B cell (primary cell): ENCODE measurements around the gene MRTFB. TPM values are rescaled to one million over a fixed set of nuclear protein-coding genes. Genes with fewer than 3 reads are reported as not detected.
"Not testable (repeated sequence)": the region's sequence is repeated elsewhere in the genome, so short reads cannot be mapped to it uniquely, and the experiment has no call there.

ENCODE experiments used
- ATAC-seq: fragments of 200-7000 bp; cut with Tn5 transposase; one replicate; pipeline ENCODE4 v1.10.0; 2021; ENCODE audit warnings: low read depth, mild to moderate bottlenecking, moderate number of reproducible peaks, moderate library complexity
- CTCF ChIA-PET: fragments of 350-600 bp; sonication (Branson Sonifier 250); formaldehyde crosslinking; loops from one replicate; lab custom pipeline; 2021; ENCODE audit warnings: antibody characterized with exemption, inconsistent platforms; lab: Charles Lee
- POLR2A ChIA-PET: fragments of 350-600 bp; sonication (Branson Sonifier 250); formaldehyde crosslinking; loops from one replicate; lab custom pipeline; 2021; ENCODE audit warnings: antibody characterized with exemption; lab: Charles Lee
- DNase-seq: peaks from one replicate; pipeline ENCODE4 v3.0.0; 2013
- H2AFZ ChIP-seq: 2 replicates; pipeline ENCODE4 v1.6.1; 2012; ENCODE audit warnings: mild to moderate bottlenecking, low read depth, low read length; ENCODE audit not compliant: insufficient read depth, poor library complexity, severe bottlenecking
- H3K27ac ChIP-seq, 2 donors: 1 replicate in 1 of 2; 2 replicates in 1 of 2; pipeline ENCODE4 v1.5.1; 2012 to 2013; ENCODE audit warnings: low read length in 2 of 2, mild to moderate bottlenecking in 2 of 2, moderate library complexity in 1 of 2
- H3K27me3 ChIP-seq, 4 experiments: fragments of 200-600 bp in 1 of 4; sonication (generic) in 1 of 4; replicated peaks in 1 of 4; 1 replicate in 2 of 4; 2 replicates in 2 of 4; pipeline versions ENCODE4 v1.6.1 to v1.7.0; 2013 to 2016; ENCODE audit warnings: low read length in 3 of 4, mild to moderate bottlenecking in 2 of 4, mixed read lengths in 1 of 4, moderate library complexity in 1 of 4; ENCODE audit not compliant: insufficient read depth in 4 of 4, control insufficient read depth in 3 of 4; ENCODE audit errors: control extremely low read depth in 1 of 4
- H3K36me3 ChIP-seq, 2 experiments: replicated peaks in 1 of 2; 1 replicate in 1 of 2; 2 replicates in 1 of 2; pipeline versions ENCODE4 v1.6.1 to v1.7.1; 2013; ENCODE audit warnings: low read length in 1 of 2; ENCODE audit not compliant: insufficient read depth in 2 of 2, control insufficient read depth in 1 of 2; ENCODE audit errors: control extremely low read depth in 1 of 2, extremely low read depth in 1 of 2
- H3K4me1 ChIP-seq, 2 donors: fragments of 200-600 bp in 1 of 2; sonication (generic) in 1 of 2; 1 replicate in 1 of 2; 2 replicates in 1 of 2; pipeline versions ENCODE4 v1.5.1 to v1.6.1; 2013 to 2017; ENCODE audit warnings: low read length in 2 of 2; ENCODE audit not compliant: control insufficient read depth in 2 of 2, insufficient read depth in 2 of 2
- H3K4me2 ChIP-seq: replicated peaks from 2 replicates; pipeline ENCODE3; 2012; ENCODE audit warnings: mild to moderate bottlenecking, low read depth, low read length; ENCODE audit not compliant: poor library complexity, severe bottlenecking
- H3K4me3 ChIP-seq, 5 experiments: fragments of 200-600 bp in 1 of 5; sonication (generic) in 1 of 5; 1 replicate in 3 of 5; 2 replicates in 2 of 5; pipeline versions ENCODE4 v1.5.1 to v1.7.0; 2011 to 2016; ENCODE audit warnings: low read length in 4 of 5, mild to moderate bottlenecking in 4 of 5, low read depth in 2 of 5, control low read depth in 1 of 5, moderate library complexity in 1 of 5; ENCODE audit not compliant: insufficient read depth in 1 of 5; ENCODE audit errors: control extremely low read depth in 1 of 5, extremely low read depth in 1 of 5
- H3K79me2 ChIP-seq: fragments of 200-600 bp; sonication (generic); one replicate; pipeline ENCODE4 v1.6.0; 2016; ENCODE audit warnings: low read length; ENCODE audit not compliant: control insufficient read depth, insufficient read depth
- H3K9ac ChIP-seq: fragments of 200-600 bp; sonication (generic); 2 replicates; pipeline ENCODE4 v1.6.1; 2017; ENCODE audit warnings: mild to moderate bottlenecking, low read length, moderate library complexity
- H3K9me3 ChIP-seq, 3 donors: one replicate each; pipeline versions ENCODE4 v1.6.1 to v1.7.1; 2013; ENCODE audit warnings: low read length in 2 of 3; ENCODE audit not compliant: control insufficient read depth in 2 of 3, insufficient read depth in 1 of 3; ENCODE audit errors: control extremely low read depth in 1 of 3
- H4K20me1 ChIP-seq: 2 replicates; pipeline ENCODE4 v1.6.0; 2012; ENCODE audit warnings: mild to moderate bottlenecking, low read length; ENCODE audit not compliant: insufficient read depth, control insufficient read depth, poor library complexity, severe bottlenecking
- H3K27ac Mint-ChIP-seq: one replicate; pipeline ENCODE4 v1.8.0; 2021; ENCODE audit warnings: mixed read lengths
- H3K27me3 Mint-ChIP-seq: one replicate; pipeline ENCODE4 v1.8.0; 2021; ENCODE audit warnings: mixed read lengths
- H3K4me1 Mint-ChIP-seq: one replicate; pipeline ENCODE4 v1.8.0; 2021; ENCODE audit warnings: mixed read lengths
- H3K4me3 Mint-ChIP-seq: one replicate; pipeline ENCODE4 v1.8.0; 2021; ENCODE audit warnings: mixed read lengths
- H3K9me3 Mint-ChIP-seq: one replicate; pipeline ENCODE4 v1.8.0; 2022; ENCODE audit warnings: mixed read lengths; ENCODE audit not compliant: insufficient read depth
- CTCF ChIP-seq: fragments of 200-600 bp; IDR thresholded peaks from one replicate; pipeline ENCODE4 v1.8.0; 2022; ENCODE audit warnings: antibody characterized with exemption, mild to moderate bottlenecking
- EZH2 ChIP-seq: IDR thresholded peaks from 2 replicates; pipeline ENCODE4 v1.6.1; 2012; ENCODE audit warnings: borderline replicate concordance, low read depth, mild to moderate bottlenecking, moderate library complexity, low read length; ENCODE audit not compliant: insufficient read depth, poor library complexity, severe bottlenecking
- WGBS: methylation state at CpG from one replicate; pipeline ENCODE4 v1.1.5; 2013; ENCODE audit warnings: missing lambda C conversion rate; ENCODE audit not compliant: insufficient coverage; 5-methylcytosine and 5-hydroxymethylcytosine counted together
- intact Hi-C: fragments of 100-400 bp; cut with micrococcal nuclease; formaldehyde crosslinking; loops from one replicate; pipeline ENCODE4 v1.10.0; 2022
- polyA minus RNA-seq: library from RNA; depleted of rRNA, polyadenylated mRNA; stranded (reverse); fragments of >200 nt; gene quantifications from 2 replicates; pipeline ENCODE4 v1.2.3, GENCODE V29; 2012
- polyA plus RNA-seq: library from polyadenylated mRNA; depleted of rRNA; stranded (reverse); fragments of >200 nt; gene quantifications from 2 replicates; pipeline ENCODE4 v1.2.3, GENCODE V29; 2012
- total RNA-seq, 2 donors: library from RNA; stranded (reverse); fragments of 120-200 nt in 1 of 2; gene quantifications; 1 replicate in 1 of 2; 2 replicates in 1 of 2; pipeline versions ENCODE4 v1.2.3 to v1.2.4, GENCODE V29; 2013 to 2022

MRTFB gene, protein sequence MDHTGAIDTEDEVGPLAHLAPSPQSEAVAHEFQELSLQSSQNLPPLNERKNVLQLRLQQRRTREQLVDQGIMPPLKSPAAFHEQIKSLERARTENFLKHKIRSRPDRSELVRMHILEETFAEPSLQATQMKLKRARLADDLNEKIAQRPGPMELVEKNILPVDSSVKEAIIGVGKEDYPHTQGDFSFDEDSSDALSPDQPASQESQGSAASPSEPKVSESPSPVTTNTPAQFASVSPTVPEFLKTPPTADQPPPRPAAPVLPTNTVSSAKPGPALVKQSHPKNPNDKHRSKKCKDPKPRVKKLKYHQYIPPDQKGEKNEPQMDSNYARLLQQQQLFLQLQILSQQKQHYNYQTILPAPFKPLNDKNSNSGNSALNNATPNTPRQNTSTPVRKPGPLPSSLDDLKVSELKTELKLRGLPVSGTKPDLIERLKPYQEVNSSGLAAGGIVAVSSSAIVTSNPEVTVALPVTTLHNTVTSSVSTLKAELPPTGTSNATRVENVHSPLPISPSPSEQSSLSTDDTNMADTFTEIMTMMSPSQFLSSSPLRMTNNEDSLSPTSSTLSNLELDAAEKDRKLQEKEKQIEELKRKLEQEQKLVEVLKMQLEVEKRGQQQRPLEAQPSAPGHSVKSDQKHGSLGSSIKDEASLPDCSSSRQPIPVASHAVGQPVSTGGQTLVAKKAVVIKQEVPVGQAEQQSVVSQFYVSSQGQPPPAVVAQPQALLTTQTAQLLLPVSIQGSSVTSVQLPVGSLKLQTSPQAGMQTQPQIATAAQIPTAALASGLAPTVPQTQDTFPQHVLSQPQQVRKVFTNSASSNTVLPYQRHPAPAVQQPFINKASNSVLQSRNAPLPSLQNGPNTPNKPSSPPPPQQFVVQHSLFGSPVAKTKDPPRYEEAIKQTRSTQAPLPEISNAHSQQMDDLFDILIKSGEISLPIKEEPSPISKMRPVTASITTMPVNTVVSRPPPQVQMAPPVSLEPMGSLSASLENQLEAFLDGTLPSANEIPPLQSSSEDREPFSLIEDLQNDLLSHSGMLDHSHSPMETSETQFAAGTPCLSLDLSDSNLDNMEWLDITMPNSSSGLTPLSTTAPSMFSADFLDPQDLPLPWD
- total RNA-seq (29.4 and 39.5 TPM in 2 replicates), polyA plus RNA-seq (6.6 and 8.7 TPM in 2 replicates), polyA minus RNA-seq (7.7 and 15.3 TPM in 2 replicates)
- 7.7 TPM for total RNA-seq (2013)

DNA sequence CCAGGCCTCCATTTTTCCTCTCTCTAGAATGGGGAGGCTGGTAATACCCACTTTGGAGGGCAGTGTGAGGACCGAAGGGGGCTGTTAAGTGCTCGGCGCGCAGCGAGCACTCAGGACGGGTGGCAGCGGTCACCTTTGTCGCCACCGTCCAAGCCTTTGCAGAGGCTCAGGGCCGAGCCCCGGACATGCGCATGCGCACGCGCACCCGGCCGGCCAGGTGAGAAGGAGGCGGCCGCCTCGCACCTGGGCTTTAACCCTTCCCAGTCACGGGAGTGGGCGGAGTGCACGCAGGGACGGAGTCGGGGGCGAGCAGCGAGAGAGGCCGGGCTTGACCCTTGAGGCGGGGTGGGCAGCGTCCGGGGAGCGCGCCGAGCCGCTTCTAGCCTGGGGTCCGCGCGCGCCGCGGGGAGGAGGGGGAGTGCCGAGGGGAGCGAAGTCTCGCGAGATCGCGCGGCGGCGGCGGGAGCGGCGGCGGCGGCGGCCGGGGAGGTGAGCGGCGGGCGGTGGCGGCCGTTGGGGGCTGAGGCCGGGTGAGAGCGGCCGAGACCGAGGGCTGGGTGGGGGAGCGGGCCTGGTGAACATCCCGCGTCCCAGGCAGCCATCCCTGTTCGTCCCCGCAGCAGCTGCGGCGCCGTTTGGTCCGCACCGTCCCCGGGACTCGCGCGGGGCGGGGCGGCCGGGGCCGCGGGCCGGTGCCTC, at the start of gene MRTFB:
MRTFB (plus strand) TSS at position 443 of the 699 bp plus-strand sequence. CDS start 69,288 bp downstream, outside the sequence.
- H3K4me2 ChIP-seq, result peak within 1 kb of the TSS; percentile 84
- peaks cover 0 to 7% (median 0%) of the 10 kb centered on the region in 4 experiments for H3K27me3 ChIP-seq
- H3K9ac ChIP-seq, result peak within 1 kb of the TSS; percentile 88
- H3K4me3 ChIP-seq, result peak within 1 kb of the TSS; percentile 6 to 76 (median 67)
- H3K9me3 ChIP-seq, result no peaks in the 10 kb centered on the region
- under 1% methylated on average over 85 of the region's 86 CpGs for WGBS
- intact Hi-C loops, result loop anchor here (1.0 to 2.0 kb wide), 2 partner anchors 152 to 214 kb away; no protein-coding TSS in a partner anchor
- Mint-ChIP-seq H3K4me3 (peak within 1 kb of the TSS; percentile 94), H3K27me3 (peaks cover 7% of the 10 kb centered on the region), H3K9me3 (no peaks in the 10 kb centered on the region), H3K4me1 (peaks cover 12% of the 10 kb centered on the region), H3K27ac (peak within 1 kb of the TSS; percentile 88)
- peaks cover 14% of the 10 kb centered on the region for H3K79me2 ChIP-seq
- DNase-seq (peak; percentile 92), ATAC-seq (peak; percentile 87)
- H3K27ac ChIP-seq, result peak within 1 kb of the TSS in 1 of 2 donors; percentile 74
- no peaks in the 10 kb centered on the region for H4K20me1 ChIP-seq
- H3K36me3 ChIP-seq, result no peaks in the 10 kb centered on the region
- no peak for TF ChIP-seq EZH2
- TF ChIP-seq CTCF, result no peak
- ChIA-PET CTCF (interaction anchor here (1.6 to 1.7 kb wide), 2 partner anchors 147 to 218 kb away, joined by 3 to 6 read pairs; no protein-coding TSS in a partner anchor), POLR2A (no interaction called here)
- H2AFZ ChIP-seq, result peak within 1 kb of the TSS; percentile 92
- H3K4me1 ChIP-seq, result peaks cover 11 to 12% of the 10 kb centered on the region in 2 donors

DNA sequence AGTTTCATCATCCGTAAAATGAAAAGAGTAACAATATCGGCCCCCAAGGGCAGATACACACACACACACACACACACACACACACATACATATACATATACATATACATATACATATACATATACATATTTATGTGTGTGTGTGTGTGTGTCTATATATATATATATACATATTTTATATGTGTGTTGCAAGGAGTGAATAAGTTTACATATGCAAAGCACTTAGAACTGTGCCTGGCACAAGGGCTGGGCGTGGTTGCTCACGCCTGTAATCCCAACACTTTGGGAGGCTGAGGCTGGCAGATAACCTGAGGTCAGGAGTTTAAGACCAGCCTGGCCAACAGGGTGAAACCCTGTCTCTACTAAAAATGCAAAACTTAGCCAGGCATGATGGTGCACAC, 47.6 kb upstream of the MRTFB start:
- H3K27ac ChIP-seq, H3K4me3 Mint-ChIP-seq, H3K27me3 ChIP-seq, ATAC-seq, POLR2A ChIA-PET, H3K9me3 Mint-ChIP-seq, H3K4me1 Mint-ChIP-seq, H3K79me2 ChIP-seq, H3K36me3 ChIP-seq, H2AFZ ChIP-seq, H3K27ac Mint-ChIP-seq, H3K4me1 ChIP-seq, DNase-seq, intact Hi-C loops, H3K4me2 ChIP-seq, H4K20me1 ChIP-seq, H3K9me3 ChIP-seq, H3K4me3 ChIP-seq, H3K9ac ChIP-seq: not testable (repeated sequence)
- WGBS, result no CpG with 5 or more reads among the region's 4 CpGs
- CTCF ChIA-PET, result interaction anchor here (1.0 kb wide), 1 partner anchor 10 kb away, joined by 3 read pairs; no protein-coding TSS in a partner anchor
- H3K27me3 Mint-ChIP-seq, result peaks cover 27% of the 10 kb centered on the region
